HepG2 (cell line): ENCODE data around the gene ARHGEF7. TPM values are rescaled to one million over a fixed set of nuclear protein-coding genes. Genes with fewer than 3 reads are reported as not detected.

Experiments
- ATAC-seq: fragments of 200-7000 bp; cut with Tn5 transposase; 3 replicates; pipeline ENCODE4 v1.9.1; 2020; ENCODE audit warnings: mild to moderate bottlenecking, moderate library complexity
- BruUV-seq: library from RNA; stranded (reverse); fragments of 400-500 nt; replicated peaks from 2 replicates; lab custom pipeline; 2021; lab: Mats Ljungman, UMichigan
- CTCF ChIA-PET: fragments of 300-600 bp; formaldehyde crosslinking; extraction: SDS; loops from one replicate; lab custom pipeline; 2021; ENCODE audit warnings: low total read pairs, inconsistent platforms, low intra/inter-chr PET ratio; lab: Yijun Ruan, JAX
- POLR2A ChIA-PET: fragments of 350-600 bp; sonication (Branson Sonifier 250); formaldehyde crosslinking; loops from one replicate; lab custom pipeline; 2020; ENCODE audit warnings: antibody characterized with exemption, inconsistent platforms; lab: Yijun Ruan, JAX
- DNase-seq: peaks from one replicate; pipeline ENCODE4 v3.0.0-alpha.2; 2015; ENCODE audit warnings: low spot score
- FAIRE-seq: peaks from 3 replicates; lab custom pipeline; 2011; peaks lifted over from hg19 to GRCh38; lab: Jason Lieb, UNC
- H2AFZ ChIP-seq: one replicate; pipeline ENCODE4 v1.6.1; 2011; ENCODE audit warnings: low read length, inconsistent platforms
- H3K27ac ChIP-seq: fragments of 300-600 bp; 3 replicates; pipeline ENCODE4 v1.8.0; 2011; ENCODE audit warnings: mixed run types, mild to moderate bottlenecking, mixed read lengths, low read length, inconsistent platforms; ENCODE audit not compliant: insufficient read depth; ENCODE audit errors: extremely low read length
- H3K27me3 ChIP-seq, 2 experiments: fragments of 200-600 bp in 1 of 2; 2 replicates in 1 of 2; 3 replicates in 1 of 2; pipeline versions ENCODE4 v1.6.0 to v1.8.0; 2011; ENCODE audit warnings: low read length in 2 of 2, mild to moderate bottlenecking in 2 of 2, moderate library complexity in 2 of 2, inconsistent platforms in 1 of 2; ENCODE audit not compliant: insufficient read depth in 2 of 2, control insufficient read depth in 1 of 2
- H3K36me3 ChIP-seq, 2 experiments: fragments of 200-600 bp in 1 of 2; replicated peaks in 1 of 2; 2 replicates in 1 of 2; 3 replicates in 1 of 2; pipeline versions ENCODE4 v1.5.1 to v1.8.0; 2011; ENCODE audit warnings: low read length in 2 of 2, inconsistent platforms in 1 of 2; ENCODE audit not compliant: insufficient read depth in 2 of 2, control insufficient read depth in 1 of 2
- H3K4me1 ChIP-seq: 2 replicates; pipeline ENCODE4 v1.5.1; 2012; ENCODE audit warnings: low read length, inconsistent platforms; ENCODE audit not compliant: insufficient read depth
- H3K4me2 ChIP-seq: 2 replicates; pipeline ENCODE4 v1.6.0; 2011; ENCODE audit warnings: low read depth, low read length, inconsistent platforms
- H3K4me3 ChIP-seq, 3 experiments: fragments of 200-600 bp in 1 of 3; sonication (generic), shearing (Covaris generic) in 1 of 3; replicated peaks in 1 of 3; 2 replicates each; pipeline ENCODE4 v1.5.1; 2011 to 2016; ENCODE audit warnings: low read length in 3 of 3, inconsistent platforms in 2 of 3, low read depth in 2 of 3, mild to moderate bottlenecking in 2 of 3, control low read depth in 1 of 3, mixed read lengths in 1 of 3; ENCODE audit not compliant: insufficient read depth in 1 of 3
- H3K79me2 ChIP-seq: one replicate; pipeline ENCODE4 v1.6.1; 2011; ENCODE audit warnings: low read length, inconsistent platforms; ENCODE audit not compliant: insufficient read depth
- H3K9ac ChIP-seq: 2 replicates; pipeline ENCODE4 v1.6.0; 2011; ENCODE audit warnings: mild to moderate bottlenecking, low read depth, low read length, inconsistent platforms; ENCODE audit not compliant: insufficient read depth
- H3K9me3 ChIP-seq: 2 replicates; pipeline ENCODE4 v1.5.1; 2012; ENCODE audit warnings: mild to moderate bottlenecking, low read length
- H4K20me1 ChIP-seq: 2 replicates; pipeline ENCODE4 v1.6.0; 2011; ENCODE audit warnings: inconsistent platforms, mild to moderate bottlenecking, low read length, moderate library complexity; ENCODE audit not compliant: insufficient read depth
- AGO1 ChIP-seq: fragments of 200-400 bp; formaldehyde crosslinking; IDR thresholded peaks from 2 replicates; pipeline ENCODE4 v1.6.1; 2017; ENCODE audit warnings: mild to moderate bottlenecking, low read depth, low read length, moderate library complexity; ENCODE audit not compliant: poor library complexity, severe bottlenecking
- FOXA1 ChIP-seq, 2 experiments: fragments of 450-650 bp in 1 of 2; sonication (generic) in 1 of 2; formaldehyde crosslinking in 1 of 2; IDR thresholded peaks; 2 replicates each; pipeline versions ENCODE4 v1.4.0 to v1.6.1; 2016 to 2020; ENCODE audit warnings: missing genetic modification reagents in 1 of 2
- HCFC1 ChIP-seq: fragments of 150-350 bp; IDR thresholded peaks from 2 replicates; pipeline ENCODE4 v1.6.1; 2014; ENCODE audit warnings: low read depth, low read length
- MEF2D ChIP-seq: sonication (generic); formaldehyde crosslinking; IDR thresholded peaks from 2 replicates; pipeline ENCODE4 v1.5.1; 2020; ENCODE audit warnings: mild to moderate bottlenecking, missing genetic modification reagents
- ZBTB44 ChIP-seq: sonication (generic); formaldehyde crosslinking; IDR thresholded peaks from 2 replicates; pipeline ENCODE4 v1.4.0; 2020; ENCODE audit warnings: missing genetic modification reagents
- ZNF775 ChIP-seq: sonication (generic); formaldehyde crosslinking; IDR thresholded peaks from 2 replicates; pipeline ENCODE4 v1.4.0; 2020; ENCODE audit warnings: missing genetic modification reagents, mild to moderate bottlenecking, moderate library complexity, borderline replicate concordance
- WGBS: methylation state at CpG from one replicate; pipeline ENCODE4 v1.1.6; 2017; ENCODE audit warnings: low lambda C conversion rate; 5-methylcytosine and 5-hydroxymethylcytosine counted together
- in situ Hi-C: cut with HindIII; loops from 2 replicates; pipeline ENCODE4 v1.10.0; 2017; ENCODE audit warnings: low pct_unique_long_range_greater_than_20kb; ENCODE audit not compliant: extremely low pct_ligation_motif_present
- intact Hi-C: fragments of 100-400 bp; cut with micrococcal nuclease; formaldehyde crosslinking; loops from one replicate; pipeline ENCODE4 v1.10.0; 2022; ENCODE audit not compliant: unreplicated experiment
- polyA plus RNA-seq, 8 experiments: library from polyadenylated mRNA; depleted of rRNA in 3 of 8; stranded (reverse) in 7 of 8; unstranded in 1 of 8; fragments of >200 nt; fragmentation: Illumina TruSeq in 4 of 8; extraction: Trizol in 4 of 8; gene quantifications; 2 replicates each; pipeline versions ENCODE4 v1.2.1 to v1.2.3, GENCODE V29; 2011 to 2016; ENCODE audit warnings: low read depth in 4 of 8, missing spikeins in 1 of 8, mixed read lengths in 1 of 8; ENCODE audit not compliant: insufficient read depth in 1 of 8
- total RNA-seq, 5 experiments: library from RNA; depleted of rRNA; stranded (reverse); fragments of >200 nt; fragmentation: Illumina TruSeq; extraction: Trizol; gene quantifications; 2 replicates each; pipeline ENCODE4 v1.2.3, GENCODE V29; 2016; ENCODE audit warnings: low read depth in 1 of 5

ARHGEF7 gene
- total and polyA plus RNA-seq, 2 of the 13 experiments (the other 11 are each of a cell fraction or from before 2014, with no cell fraction given) = 15.7 to 22.3 TPM

GRCh38 chr13:111202745-111203144 lies 87.6 kb downstream of the ARHGEF7 start:
- in situ Hi-C loops = loop anchor here (25.0 kb wide), 1 partner anchor 265 kb away; no protein-coding TSS in a partner anchor
- Histone ChIP-seq H3K9me3 (no peaks in the 10 kb centered on the region), H3K4me2 (no peak overlapping the region), H3K79me2 (peaks cover 37% of the 10 kb centered on the region), H2AFZ (no peak overlapping the region), H3K9ac (no peak overlapping the region), H3K36me3 (peaks cover 0 to 2% of the 10 kb centered on the region in 2 experiments; a peak in 2 of 5 replicates), H3K27ac (no peak overlapping the region), H3K27me3 (no peaks in the 10 kb centered on the region), H3K4me3 (no peak overlapping the region), H4K20me1 (peaks cover 16% of the 10 kb centered on the region), H3K4me1 (peaks cover 13% of the 10 kb centered on the region)
- CTCF ChIA-PET = no interaction called here
- no peak for TF ChIP-seq ZBTB44 (CRISPR knock-in tag)
- 96% methylated on average over 1 of the region's 1 CpG for WGBS
- BruUV-seq = no TSS peak
- ATAC-seq = no peak
- POLR2A ChIA-PET = no interaction called here
- intact Hi-C loops = no loop called here
- no peak for FAIRE-seq
- DNase-seq = no peak

- BruUV-seq = no TSS peak
- Histone ChIP-seq H3K9me3 (no peaks in the 10 kb centered on the region), H3K4me1 (peaks cover 13% of the 10 kb centered on the region), H3K4me3 (no peak overlapping the region), H3K9ac (no peak overlapping the region), H4K20me1 (peaks cover 16% of the 10 kb centered on the region), H3K4me2 (peak overlapping the region; percentile 28), H2AFZ (no peak overlapping the region), H3K27ac (no peak overlapping the region), H3K79me2 (peaks cover 36% of the 10 kb centered on the region), H3K36me3 (peaks cover 2 to 3% of the 10 kb centered on the region in 2 experiments; a peak in 2 of 5 replicates), H3K27me3 (no peaks in the 10 kb centered on the region)
- in situ Hi-C loops (loop anchor here (25.0 kb wide), 1 partner anchor 267 kb away; no protein-coding TSS in a partner anchor), intact Hi-C loops (no loop called here)
- FAIRE-seq = no peak
- 83% methylated on average over 11 of the region's 11 CpGs for WGBS
- TF ChIP-seq HCFC1 (no peak), MEF2D (no peak), ZNF775 (CRISPR knock-in tag) (no peak), FOXA1 (IDR thresholded peaks at IDR 0.05) (no peak), FOXA1 (CRISPR knock-in tag; IDR thresholded peaks at IDR 0.05) (no peak), AGO1 (no peak)
- DNase-seq = no peak
- POLR2A ChIA-PET = interaction anchor here (1.0 kb wide), 1 partner anchor 51 kb away, joined by 5 read pairs; no protein-coding TSS in a partner anchor
- CTCF ChIA-PET = no interaction called here
- peak; percentile 26; the same call in 2 of the 3 replicates for ATAC-seq
Observed at GRCh38 chr13:111203736-111204389, 88.8 kb downstream of the ARHGEF7 start.
